Endothelial cell of umbilical vein (primary cell): Measurements from ENCODE around the gene C20orf144. TPM values are rescaled to one million over a fixed set of nuclear protein-coding genes. Genes with fewer than 3 reads are reported as not detected.

Source experiments
- BruUV-seq: library from RNA; stranded (reverse); fragments of 400-500 nt; replicated peaks from 2 replicates; lab custom pipeline; 2021; lab: Mats Ljungman, UMichigan
- CTCF ChIA-PET: fragments of 300-600, 350-600 bp; sonication (Branson Sonifier 250); formaldehyde crosslinking; loops from one replicate; lab custom pipeline; 2021; ENCODE audit warnings: antibody characterized with exemption, inconsistent platforms; lab: Charles Lee
- POLR2A ChIA-PET: fragments of 300-600, 350-600 bp; sonication (Branson Sonifier 250); formaldehyde crosslinking; loops from one replicate; lab custom pipeline; 2021; ENCODE audit warnings: antibody characterized with exemption, inconsistent platforms; lab: Charles Lee
- DNase-seq: peaks from one replicate; pipeline ENCODE4 v3.0.0-alpha.2; 2011; ENCODE audit warnings: low read depth, low spot score
- FAIRE-seq: peaks from 2 replicates; lab custom pipeline; 2011; peaks lifted over from hg19 to GRCh38; lab: Jason Lieb, UNC
- H2AFZ ChIP-seq: 2 replicates; pipeline ENCODE4 v1.6.0; 2012; ENCODE audit warnings: low read depth, low read length, control low read depth, inconsistent platforms
- H3K27ac ChIP-seq: 2 replicates; pipeline ENCODE4 v1.5.1; 2011; ENCODE audit warnings: low read depth, mild to moderate bottlenecking, control low read depth, low read length, moderate library complexity; ENCODE audit not compliant: insufficient read depth
- H3K27me3 ChIP-seq, 2 experiments: 2 replicates each; pipeline versions ENCODE4 v1.6.0 to v1.6.1; 2011; ENCODE audit warnings: low read length in 2 of 2, mixed read lengths in 1 of 2; ENCODE audit not compliant: control insufficient read depth in 2 of 2, insufficient read depth in 2 of 2
- H3K36me3 ChIP-seq, 2 experiments: 2 replicates in 1 of 2; 3 replicates in 1 of 2; pipeline ENCODE4 v1.5.1; 2011; ENCODE audit warnings: low read length in 2 of 2, mild to moderate bottlenecking in 1 of 2, moderate library complexity in 1 of 2; ENCODE audit not compliant: control insufficient read depth in 2 of 2, insufficient read depth in 2 of 2; ENCODE audit errors: extremely low read depth in 1 of 2
- H3K4me1 ChIP-seq: 3 replicates; pipeline ENCODE4 v1.5.1; 2011; ENCODE audit warnings: mild to moderate bottlenecking, low read length; ENCODE audit not compliant: control insufficient read depth, insufficient read depth; ENCODE audit errors: extremely low read depth
- H3K4me2 ChIP-seq: 2 replicates; pipeline ENCODE4 v1.6.1; 2011; ENCODE audit warnings: low read length, control low read depth, mixed read lengths; ENCODE audit not compliant: insufficient read depth
- H3K4me3 ChIP-seq, 3 experiments: fragments of 200-600 bp in 1 of 3; sonication (generic), shearing (Covaris generic) in 1 of 3; replicated peaks in 1 of 3; 2 replicates each; pipeline ENCODE4 v1.5.1; 2011 to 2016; ENCODE audit warnings: control low read depth in 3 of 3, low read length in 3 of 3, mild to moderate bottlenecking in 2 of 3, inconsistent platforms in 1 of 3, low read depth in 1 of 3, moderate library complexity in 1 of 3; ENCODE audit not compliant: insufficient read depth in 1 of 3
- H3K79me2 ChIP-seq: 2 replicates; pipeline ENCODE4 v1.6.0; 2012; ENCODE audit warnings: low read length, inconsistent platforms; ENCODE audit not compliant: control insufficient read depth, insufficient read depth
- H3K9ac ChIP-seq: replicated peaks from 2 replicates; pipeline ENCODE3; 2011; ENCODE audit warnings: low read length, control low read depth; ENCODE audit not compliant: insufficient read depth; ENCODE audit errors: extremely low read depth
- H3K9me1 ChIP-seq: replicated peaks from 3 replicates; pipeline ENCODE4 v1.6.0; 2011; ENCODE audit warnings: mild to moderate bottlenecking, low read length; ENCODE audit not compliant: control insufficient read depth, insufficient read depth; ENCODE audit errors: extremely low read depth
- H3K9me3 ChIP-seq: replicated peaks from 2 replicates; pipeline ENCODE4 v1.5.1; 2012; ENCODE audit warnings: low read length, inconsistent platforms; ENCODE audit not compliant: control insufficient read depth, insufficient read depth
- H4K20me1 ChIP-seq: replicated peaks from 2 replicates; pipeline ENCODE3; 2011; ENCODE audit warnings: mild to moderate bottlenecking, low read length; ENCODE audit not compliant: control insufficient read depth, insufficient read depth; ENCODE audit errors: extremely low read depth
- EZH2 ChIP-seq: IDR thresholded peaks from 2 replicates; pipeline ENCODE4 v1.6.1; 2012; ENCODE audit warnings: borderline replicate concordance, low read depth, mild to moderate bottlenecking, moderate library complexity, low read length, inconsistent platforms; ENCODE audit not compliant: severe bottlenecking
- FOS ChIP-seq: IDR thresholded peaks from 2 replicates; pipeline ENCODE4 v1.6.1; 2011; ENCODE audit warnings: mild to moderate bottlenecking, low read length, moderate library complexity, borderline replicate concordance; ENCODE audit not compliant: insufficient read depth
- GATA2 ChIP-seq: IDR thresholded peaks from 2 replicates; pipeline ENCODE4 v1.7.0; 2011; ENCODE audit warnings: low read depth, mild to moderate bottlenecking, moderate library complexity, mixed read lengths, low read length; ENCODE audit not compliant: insufficient read length, insufficient read depth
- JUN ChIP-seq: IDR thresholded peaks from 2 replicates; pipeline ENCODE4 v1.6.1; 2011; ENCODE audit warnings: borderline replicate concordance, low read depth; ENCODE audit not compliant: insufficient read length, insufficient read depth
- MAX ChIP-seq: IDR thresholded peaks from 2 replicates; pipeline ENCODE4 v1.6.1; 2011; ENCODE audit not compliant: insufficient read depth, insufficient read length
- MYC ChIP-seq: IDR thresholded peaks from one replicate; pipeline ENCODE4 v1.6.1; 2011; ENCODE audit warnings: mild to moderate bottlenecking, low read depth, low read length
- POLR2A ChIP-seq: IDR thresholded peaks from 2 replicates; pipeline ENCODE4 v1.6.1; 2012; ENCODE audit warnings: low read depth, mild to moderate bottlenecking, control low read depth, low read length
- POLR2AphosphoS5 ChIP-seq: IDR thresholded peaks from 2 replicates; pipeline ENCODE4 v1.6.1; 2012; ENCODE audit warnings: low read depth, mild to moderate bottlenecking, control low read depth, low read length, moderate library complexity; ENCODE audit not compliant: insufficient read depth
- dilution Hi-C: fragments of 300-500 bp; cut with MboI; formaldehyde crosslinking; loops from one replicate; pipeline ENCODE4 v1.15.0; 2019; ENCODE audit warnings: low sequenced_read_pairs; ENCODE audit not compliant: extremely low pct_ligation_motif_present
- intact Hi-C: fragments of 100-400 bp; cut with micrococcal nuclease; formaldehyde crosslinking; loops from one replicate; pipeline ENCODE4 v1.10.0; 2022
- polyA plus RNA-seq, 4 experiments: library from polyadenylated mRNA; depleted of rRNA in 3 of 4; stranded (reverse) in 3 of 4; unstranded in 1 of 4; fragments of >200 nt; gene quantifications; 2 replicates each; pipeline versions ENCODE4 v1.2.1 to v1.2.3, GENCODE V29; 2011 to 2012; ENCODE audit warnings: missing spikeins in 1 of 4
- total RNA-seq: library from RNA; stranded (reverse); gene quantifications from 2 replicates; pipeline ENCODE4 v1.2.3, GENCODE V29; 2021
- TF ChIP-seq, protein P1 (sequence below), 2 donors: IDR thresholded peaks; 1 replicate in 1 of 2; 2 replicates in 1 of 2; pipeline ENCODE4 v1.5.1; 2011; ENCODE audit warnings: low read length in 2 of 2, mild to moderate bottlenecking in 2 of 2, moderate library complexity in 2 of 2, control low read depth in 1 of 2, inconsistent platforms in 1 of 2, low read depth in 1 of 2; ENCODE audit not compliant: insufficient read depth in 1 of 2; ENCODE audit errors: extremely low read depth in 1 of 2

Gene C20orf144
- total and polyA plus RNA-seq, 2 donors (not counting 3 experiments of a cell fraction or from before 2014, with no cell fraction given): not detected

GRCh38 chr20:33664762-33665144, 2.6 kb downstream of the C20orf144 start:
- ChIA-PET CTCF (interaction anchor here (1.2 to 3.0 kb wide), 3 partner anchors 11 to 207 kb away, joined by 5 to 23 read pairs (median 5); no protein-coding TSS in a partner anchor), POLR2A (interaction anchor here (0.6 kb wide), 1 partner anchor 181 kb away, joined by 8 read pairs; no protein-coding TSS in a partner anchor)
- H3K4me1 ChIP-seq: peaks cover 23% of the 10 kb centered on the region
- no TSS peak for BruUV-seq
- no peaks in the 10 kb centered on the region for H3K27me3 ChIP-seq
- peaks cover 0 to 2% of the 10 kb centered on the region in 2 experiments for H3K36me3 ChIP-seq
- no peaks in the 10 kb centered on the region for H3K9me1 ChIP-seq
- no peak overlapping the region for H3K4me3 ChIP-seq
- intact Hi-C loops (loop anchor here (5.0 to 10.0 kb wide), 2 partner anchors 330 to 403 kb away; partner anchors contain the start of gene RALY), dilution Hi-C loops (no loop called here)
- H3K9me3 ChIP-seq: no peaks in the 10 kb centered on the region
- no peak for FAIRE-seq
- H3K27ac ChIP-seq: no peak overlapping the region
- H3K79me2 ChIP-seq: no peaks in the 10 kb centered on the region
- no peak overlapping the region for H2AFZ ChIP-seq
- DNase-seq: no peak
- TF ChIP-seq, protein P1, sequence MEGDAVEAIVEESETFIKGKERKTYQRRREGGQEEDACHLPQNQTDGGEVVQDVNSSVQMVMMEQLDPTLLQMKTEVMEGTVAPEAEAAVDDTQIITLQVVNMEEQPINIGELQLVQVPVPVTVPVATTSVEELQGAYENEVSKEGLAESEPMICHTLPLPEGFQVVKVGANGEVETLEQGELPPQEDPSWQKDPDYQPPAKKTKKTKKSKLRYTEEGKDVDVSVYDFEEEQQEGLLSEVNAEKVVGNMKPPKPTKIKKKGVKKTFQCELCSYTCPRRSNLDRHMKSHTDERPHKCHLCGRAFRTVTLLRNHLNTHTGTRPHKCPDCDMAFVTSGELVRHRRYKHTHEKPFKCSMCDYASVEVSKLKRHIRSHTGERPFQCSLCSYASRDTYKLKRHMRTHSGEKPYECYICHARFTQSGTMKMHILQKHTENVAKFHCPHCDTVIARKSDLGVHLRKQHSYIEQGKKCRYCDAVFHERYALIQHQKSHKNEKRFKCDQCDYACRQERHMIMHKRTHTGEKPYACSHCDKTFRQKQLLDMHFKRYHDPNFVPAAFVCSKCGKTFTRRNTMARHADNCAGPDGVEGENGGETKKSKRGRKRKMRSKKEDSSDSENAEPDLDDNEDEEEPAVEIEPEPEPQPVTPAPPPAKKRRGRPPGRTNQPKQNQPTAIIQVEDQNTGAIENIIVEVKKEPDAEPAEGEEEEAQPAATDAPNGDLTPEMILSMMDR (IDR thresholded peaks at IDR 0.05; ENCODE audit: extremely low read depth in 1 of 2, insufficient read depth in 1 of 2, low read depth in 1 of 2, low read length in 2 of 2): no peak
- no peak for TF ChIP-seq JUN
- no peak for TF ChIP-seq MAX
- TF ChIP-seq POLR2AphosphoS5: no peak
- no peak for TF ChIP-seq POLR2A
- TF ChIP-seq GATA2: no peak
- TF ChIP-seq MYC: no peak
- no peak for TF ChIP-seq EZH2
- no peak for TF ChIP-seq FOS
- no peak overlapping the region for H3K9ac ChIP-seq
- no peak overlapping the region for H3K4me2 ChIP-seq
- no peaks in the 10 kb centered on the region for H4K20me1 ChIP-seq
